Right lobe of liver (tissue), 6 donors: ENCODE data around the gene ALKBH7. TPM values are rescaled to one million over a fixed set of nuclear protein-coding genes. Genes with fewer than 3 reads are reported as not detected.

Experiments
- ATAC-seq, 4 donors: fragments of 200-7000 bp; cut with Tn5 transposase; one replicate each; pipeline ENCODE4 v1.9.1; 2020; ENCODE audit warnings: mild to moderate bottlenecking in 4 of 4, moderate library complexity in 4 of 4
- DNase-seq, 3 donors: peaks; one replicate each; pipeline ENCODE4 v3.0.0-alpha.2; 2020
- H3K27ac ChIP-seq, 3 donors: fragments of 200-600 bp; one replicate each; pipeline ENCODE4 v1.8.0; 2022
- H3K27me3 ChIP-seq, 2 donors: fragments of 200-600 bp; one replicate each; pipeline ENCODE4 v1.8.0; 2022
- H3K36me3 ChIP-seq, 4 donors: fragments of 200-600 bp; sonication (generic) in 1 of 4; one replicate each; pipeline versions ENCODE4 v1.5.1 to v1.8.0; 2017 to 2022; ENCODE audit warnings: control low read depth in 1 of 4
- H3K4me1 ChIP-seq, 4 donors: fragments of 200-600 bp; sonication (generic) in 1 of 4; one replicate each; pipeline versions ENCODE4 v1.5.1 to v1.8.0; 2017 to 2022; ENCODE audit warnings: control low read depth in 1 of 4
- H3K4me3 ChIP-seq, 3 donors: fragments of 200-600 bp; one replicate each; pipeline ENCODE4 v1.8.0; 2022
- H3K9me3 ChIP-seq, 4 donors: fragments of 200-600 bp; sonication (generic) in 1 of 4; one replicate each; pipeline versions ENCODE4 v1.5.1 to v1.8.0; 2017 to 2022; ENCODE audit warnings: control low read depth in 1 of 4
- POLR2A ChIP-seq: fragments of 450-650 bp; IDR thresholded peaks from one replicate; pipeline ENCODE4 v1.6.1; 2017; ENCODE audit warnings: antibody characterized with exemption, mild to moderate bottlenecking
- WGBS: methylation state at CpG from one replicate; pipeline ENCODE4 v1.1.6; 2018; ENCODE audit warnings: low coverage, low lambda C conversion rate; ENCODE audit not compliant: insufficient coverage; ENCODE audit errors: missing lambda C conversion rate; 5-methylcytosine and 5-hydroxymethylcytosine counted together
- intact Hi-C, 2 donors: fragments of 100-400 bp; cut with DNase I; formaldehyde crosslinking; loops; one replicate each; pipeline versions ENCODE4 v1.11.2 to v1.14.1; 2022
- total RNA-seq, 6 experiments: library from RNA; depleted of rRNA in 2 of 6; stranded (reverse); fragments of >200 nt in 2 of 6; fragmentation: NEBNext Ultra II Directional in 3 of 6; extraction: Animal tissue kit (Norgen Biotek cat#: 25700) in 3 of 6; gene quantifications; one replicate each; pipeline versions ENCODE4 v1.1.0 to v1.2.4, GENCODE V29; 2016 to 2023
- TF ChIP-seq, protein P1 (sequence below), 4 donors: fragments of 200-600 bp in 3 of 4; fragments of 450-650 bp in 1 of 4; IDR thresholded peaks; one replicate each; pipeline versions ENCODE4 v1.5.1 to v1.8.0; 2016 to 2022; ENCODE audit warnings: antibody characterized with exemption in 4 of 4, mild to moderate bottlenecking in 2 of 4
- donor health status: DM: no; HTN: yes; CAD: no.
- donor health status: DM: no; HTN: no; CAD: no.
- donor health status: DM: no; HTN: no; CAD: no.
- donor health status: DM: no; HTN: yes; CAD: no.
- donor health status: DM: no; HTN: yes; CAD: no.

The ALKBH7 gene
- total RNA-seq, 6 experiments from 2014 or later: 60.7 to 78.4 (median 72.2) TPM

DNA sequence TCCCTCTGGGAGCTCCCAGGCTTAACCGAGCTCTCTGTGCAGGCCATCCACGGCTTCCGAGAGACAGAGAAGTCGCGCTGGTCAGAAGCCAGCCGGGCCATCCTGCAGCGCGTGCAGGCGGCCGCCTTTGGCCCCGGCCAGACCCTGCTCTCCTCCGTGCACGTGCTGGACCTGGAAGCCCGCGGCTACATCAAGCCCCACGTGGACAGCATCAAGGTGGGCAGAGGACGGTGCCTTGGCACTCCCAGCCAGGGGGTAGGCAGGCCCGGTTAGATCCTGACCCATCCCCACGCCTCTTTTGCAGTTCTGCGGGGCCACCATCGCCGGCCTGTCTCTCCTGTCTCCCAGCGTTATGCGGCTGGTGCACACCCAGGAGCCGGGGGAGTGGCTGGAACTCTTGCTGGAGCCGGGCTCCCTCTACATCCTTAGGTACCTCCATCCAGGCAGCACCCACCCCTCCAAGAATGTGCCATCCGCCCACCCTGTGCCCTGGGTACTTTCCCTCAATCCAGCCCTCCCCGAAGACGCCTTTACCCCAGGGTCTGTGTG is 1.6 kb downstream of the ALKBH7 start:
- H3K4me3 ChIP-seq: no peak overlapping the region
- TF ChIP-seq, protein P1, sequence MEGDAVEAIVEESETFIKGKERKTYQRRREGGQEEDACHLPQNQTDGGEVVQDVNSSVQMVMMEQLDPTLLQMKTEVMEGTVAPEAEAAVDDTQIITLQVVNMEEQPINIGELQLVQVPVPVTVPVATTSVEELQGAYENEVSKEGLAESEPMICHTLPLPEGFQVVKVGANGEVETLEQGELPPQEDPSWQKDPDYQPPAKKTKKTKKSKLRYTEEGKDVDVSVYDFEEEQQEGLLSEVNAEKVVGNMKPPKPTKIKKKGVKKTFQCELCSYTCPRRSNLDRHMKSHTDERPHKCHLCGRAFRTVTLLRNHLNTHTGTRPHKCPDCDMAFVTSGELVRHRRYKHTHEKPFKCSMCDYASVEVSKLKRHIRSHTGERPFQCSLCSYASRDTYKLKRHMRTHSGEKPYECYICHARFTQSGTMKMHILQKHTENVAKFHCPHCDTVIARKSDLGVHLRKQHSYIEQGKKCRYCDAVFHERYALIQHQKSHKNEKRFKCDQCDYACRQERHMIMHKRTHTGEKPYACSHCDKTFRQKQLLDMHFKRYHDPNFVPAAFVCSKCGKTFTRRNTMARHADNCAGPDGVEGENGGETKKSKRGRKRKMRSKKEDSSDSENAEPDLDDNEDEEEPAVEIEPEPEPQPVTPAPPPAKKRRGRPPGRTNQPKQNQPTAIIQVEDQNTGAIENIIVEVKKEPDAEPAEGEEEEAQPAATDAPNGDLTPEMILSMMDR (IDR thresholded peaks at IDR 0.05): no peak
- no peak for TF ChIP-seq POLR2A
- ATAC-seq (no peak), DNase-seq (peak in 2 of 3 donors; percentile 37 to 59)
- peaks cover 0 to 10% (median 0%) of the 10 kb centered on the region in 4 donors for H3K36me3 ChIP-seq
- no peak overlapping the region for H3K27ac ChIP-seq
- 93% methylated on average over 8 of the region's 29 CpGs for whole genome bisulfite sequencing
- no peaks in the 10 kb centered on the region for H3K27me3 ChIP-seq
- H3K9me3 ChIP-seq: no peaks in the 10 kb centered on the region
- peaks cover 0 to 7% (median 3%) of the 10 kb centered on the region in 4 donors for H3K4me1 ChIP-seq
- intact Hi-C loops: no loop called here

DNA sequence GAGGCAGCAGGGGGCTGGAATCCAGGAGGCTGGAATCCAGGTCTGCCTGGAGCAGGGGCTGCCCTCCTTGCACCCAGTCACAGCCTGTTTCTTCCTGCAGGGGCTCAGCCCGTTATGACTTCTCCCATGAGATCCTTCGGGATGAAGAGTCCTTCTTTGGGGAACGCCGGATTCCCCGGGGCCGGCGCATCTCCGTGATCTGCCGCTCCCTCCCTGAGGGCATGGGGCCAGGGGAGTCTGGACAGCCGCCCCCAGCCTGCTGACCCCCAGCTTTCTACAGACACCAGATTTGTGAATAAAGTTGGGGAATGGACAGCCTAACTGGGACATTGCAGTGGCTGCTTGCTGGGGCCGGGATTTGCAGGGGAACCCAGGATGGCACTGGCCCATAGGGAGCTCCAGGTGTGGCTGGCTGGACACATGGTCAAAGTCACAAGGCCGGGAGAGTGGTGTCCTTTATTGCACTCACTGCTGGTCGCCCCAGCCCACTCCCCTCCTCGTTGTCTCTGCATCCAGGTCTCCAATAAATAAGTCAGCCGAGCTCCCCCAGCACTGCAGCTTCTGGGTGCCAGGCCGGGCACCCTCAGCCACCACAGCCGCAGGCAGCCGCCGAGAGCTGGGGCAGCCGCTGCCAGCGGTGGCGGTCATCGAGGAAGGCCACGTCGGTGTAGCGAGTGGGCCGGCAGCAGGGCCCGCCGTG is 2.3 kb downstream of the ALKBH7 start:
- peak in 1 of 3 donors; percentile 25 for DNase-seq
- Histone ChIP-seq H3K27ac (no peak overlapping the region), H3K36me3 (peaks cover 0 to 16% (median 3%) of the 10 kb centered on the region in 4 donors), H3K9me3 (no peaks in the 10 kb centered on the region), H3K27me3 (no peaks in the 10 kb centered on the region), H3K4me3 (no peak overlapping the region), H3K4me1 (peaks cover 0 to 7% (median 3%) of the 10 kb centered on the region in 4 donors)
- TF ChIP-seq POLR2A: no peak
- TF ChIP-seq, protein P1 (IDR thresholded peaks at IDR 0.05): no peak
- ATAC-seq: no peak
- WGBS: no CpG with 5 or more reads among the region's 29 CpGs
- intact Hi-C loops: no loop called here

DNA sequence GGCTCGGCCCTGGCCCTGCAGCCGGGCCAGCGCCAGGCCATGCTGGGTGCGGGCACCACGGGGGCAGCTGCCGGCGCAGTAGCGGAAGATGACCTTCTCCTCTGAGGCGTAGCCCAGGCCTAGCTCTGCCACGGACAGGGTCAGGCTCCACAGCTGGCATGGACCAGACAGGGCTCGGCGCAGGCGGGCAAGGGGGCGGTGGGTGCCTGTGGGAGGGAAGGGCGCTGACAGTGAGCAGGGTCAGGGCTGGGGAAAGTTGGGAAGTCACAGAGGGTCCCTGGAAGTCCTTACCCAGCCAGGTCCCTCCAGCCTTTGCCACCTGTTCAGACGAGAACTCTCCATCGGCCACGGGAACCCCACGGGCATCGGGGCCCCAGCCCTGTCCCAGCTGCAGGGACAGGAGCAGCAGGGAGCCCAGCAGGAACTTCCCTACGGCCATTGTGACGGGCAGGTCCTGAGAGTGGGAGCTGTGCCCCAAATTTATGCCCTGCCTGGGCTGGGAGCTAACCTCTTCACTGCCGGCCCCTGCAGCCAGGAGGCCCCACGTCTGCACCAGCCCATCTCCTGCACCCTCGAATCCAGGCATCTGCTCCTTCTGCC is 2.9 kb downstream of the ALKBH7 start, which contains the start of gene PSPN:
Gene PSPN (minus strand): TSS at position 523 of the 600 bp plus-strand sequence. CDS start 84 bp downstream, at position 439.
- Histone ChIP-seq H3K4me1 (peaks cover 0 to 7% (median 3%) of the 10 kb centered on the region in 4 donors), H3K27ac (no peak within 1 kb of the TSS), H3K36me3 (peaks cover 0 to 23% (median 8%) of the 10 kb centered on the region in 4 donors)

DNA sequence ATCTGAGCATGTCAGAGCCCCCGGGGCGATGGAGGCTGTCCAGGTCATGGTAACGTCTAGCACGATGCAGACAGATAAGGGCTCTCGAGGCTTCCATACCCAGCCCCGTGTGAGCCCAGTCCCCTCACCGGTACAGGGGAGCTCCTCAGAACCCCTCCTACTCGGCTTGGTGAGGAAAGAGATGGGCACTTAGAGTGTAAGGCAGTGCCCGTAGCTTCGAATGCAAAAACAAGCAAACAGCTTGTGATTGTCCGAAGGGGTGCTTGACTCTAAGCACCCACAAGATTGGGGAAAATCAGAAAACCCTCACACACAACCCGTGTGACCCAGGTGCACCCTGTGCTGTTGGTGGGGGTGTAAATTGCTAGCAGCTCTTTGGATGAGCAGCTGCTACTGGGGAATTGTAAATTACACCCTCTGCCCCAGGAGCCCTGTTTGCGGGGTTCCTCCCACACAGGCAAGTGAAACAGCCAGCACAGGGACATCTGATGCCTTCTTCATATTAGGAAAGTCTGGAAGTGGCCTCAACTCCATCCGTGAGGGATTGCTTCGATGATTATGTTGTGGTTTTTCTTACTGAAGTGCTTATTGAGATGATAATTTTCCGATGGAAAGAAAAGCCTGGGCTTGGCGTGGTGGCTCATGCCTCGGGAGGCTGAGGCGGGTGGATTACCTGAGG is 4.1 kb downstream of the ALKBH7 start:
- no peak overlapping the region for H3K27ac ChIP-seq
- H3K36me3 ChIP-seq: peaks cover 0 to 34% (median 15%) of the 10 kb centered on the region in 4 donors

More for the DNA sequence above, 2.9 kb downstream of the ALKBH7 start, which contains the start of gene PSPN:
- 83% methylated on average over 1 of the region's 25 CpGs for WGBS
- peak in 1 of 3 donors; percentile 29 for DNase-seq
- Histone ChIP-seq H3K9me3 (no peaks in the 10 kb centered on the region), H3K27me3 (no peaks in the 10 kb centered on the region), H3K4me3 (no peak within 1 kb of the TSS)
- no peak for TF ChIP-seq POLR2A
- TF ChIP-seq, protein P1 (IDR thresholded peaks at IDR 0.05): no peak
- no peak for ATAC-seq
- intact Hi-C loops: no loop called here

More for the DNA sequence above, 4.1 kb downstream of the ALKBH7 start:
- Histone ChIP-seq H3K4me1 (peaks cover 0 to 5% (median 3%) of the 10 kb centered on the region in 4 donors), H3K9me3 (no peaks in the 10 kb centered on the region), H3K27me3 (no peaks in the 10 kb centered on the region), H3K4me3 (no peak overlapping the region)
- DNase-seq: no peak
- 84% methylated on average over 14 of the region's 19 CpGs for WGBS
- intact Hi-C loops: no loop called here
- ATAC-seq: no peak
- TF ChIP-seq, protein P1 (IDR thresholded peaks at IDR 0.05): no peak
- TF ChIP-seq POLR2A: no peak
